ENCODE data around the gene ZNF366.

ZNF366 gene

GRCh38 chr5:72441862-72442540, 65.2 kb downstream of the ZNF366 start:
- TF ChIP-seq, protein P1, sequence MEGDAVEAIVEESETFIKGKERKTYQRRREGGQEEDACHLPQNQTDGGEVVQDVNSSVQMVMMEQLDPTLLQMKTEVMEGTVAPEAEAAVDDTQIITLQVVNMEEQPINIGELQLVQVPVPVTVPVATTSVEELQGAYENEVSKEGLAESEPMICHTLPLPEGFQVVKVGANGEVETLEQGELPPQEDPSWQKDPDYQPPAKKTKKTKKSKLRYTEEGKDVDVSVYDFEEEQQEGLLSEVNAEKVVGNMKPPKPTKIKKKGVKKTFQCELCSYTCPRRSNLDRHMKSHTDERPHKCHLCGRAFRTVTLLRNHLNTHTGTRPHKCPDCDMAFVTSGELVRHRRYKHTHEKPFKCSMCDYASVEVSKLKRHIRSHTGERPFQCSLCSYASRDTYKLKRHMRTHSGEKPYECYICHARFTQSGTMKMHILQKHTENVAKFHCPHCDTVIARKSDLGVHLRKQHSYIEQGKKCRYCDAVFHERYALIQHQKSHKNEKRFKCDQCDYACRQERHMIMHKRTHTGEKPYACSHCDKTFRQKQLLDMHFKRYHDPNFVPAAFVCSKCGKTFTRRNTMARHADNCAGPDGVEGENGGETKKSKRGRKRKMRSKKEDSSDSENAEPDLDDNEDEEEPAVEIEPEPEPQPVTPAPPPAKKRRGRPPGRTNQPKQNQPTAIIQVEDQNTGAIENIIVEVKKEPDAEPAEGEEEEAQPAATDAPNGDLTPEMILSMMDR (IDR thresholded peaks at IDR 0.05; ENCODE audit: extremely low read depth, missing control alignments): no peak
- DNase-seq (ENCODE audit: low spot score): no peak

DNA sequence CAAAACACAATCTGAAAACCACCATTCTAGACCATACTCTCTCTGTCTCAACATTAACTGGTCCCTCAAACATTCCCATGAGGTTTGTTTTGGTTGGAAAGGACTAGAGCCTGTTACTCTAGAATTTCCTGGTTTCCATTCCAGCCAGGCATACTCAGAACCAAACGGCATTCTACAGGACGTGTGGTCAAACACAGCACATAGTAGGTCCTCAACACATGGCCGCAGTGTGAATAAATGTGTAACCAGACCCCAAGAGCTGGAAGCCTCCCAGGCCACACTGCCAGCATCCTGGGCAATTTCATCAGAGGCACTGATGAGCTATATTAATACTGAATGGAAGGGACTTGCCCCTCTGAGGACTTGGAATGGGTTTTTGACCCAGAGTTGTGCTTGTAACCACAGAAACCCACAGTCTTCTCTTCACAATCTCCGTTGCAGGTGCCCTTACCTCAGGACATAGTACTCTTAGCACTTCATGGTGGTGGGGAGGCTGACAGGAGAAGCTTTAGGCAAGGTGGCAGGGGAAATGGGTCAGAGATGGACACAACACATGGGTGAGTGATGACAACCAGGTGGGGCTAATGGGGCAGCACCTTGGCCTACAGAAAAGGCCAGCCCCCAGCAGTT, 66.0 kb downstream of the ZNF366 start:
- TF ChIP-seq, protein P1 (IDR thresholded peaks at IDR 0.05; ENCODE audit: extremely low read depth, missing control alignments): no peak
- DNase-seq (ENCODE audit: low spot score): no peak

GRCh38 chr5:72440207-72440638, 67.0 kb downstream of the ZNF366 start:
- TF ChIP-seq, protein P1 (IDR thresholded peaks at IDR 0.05; ENCODE audit: extremely low read depth, missing control alignments): no peak
- peak; percentile 48 for DNase-seq (ENCODE audit: low spot score)

DNA sequence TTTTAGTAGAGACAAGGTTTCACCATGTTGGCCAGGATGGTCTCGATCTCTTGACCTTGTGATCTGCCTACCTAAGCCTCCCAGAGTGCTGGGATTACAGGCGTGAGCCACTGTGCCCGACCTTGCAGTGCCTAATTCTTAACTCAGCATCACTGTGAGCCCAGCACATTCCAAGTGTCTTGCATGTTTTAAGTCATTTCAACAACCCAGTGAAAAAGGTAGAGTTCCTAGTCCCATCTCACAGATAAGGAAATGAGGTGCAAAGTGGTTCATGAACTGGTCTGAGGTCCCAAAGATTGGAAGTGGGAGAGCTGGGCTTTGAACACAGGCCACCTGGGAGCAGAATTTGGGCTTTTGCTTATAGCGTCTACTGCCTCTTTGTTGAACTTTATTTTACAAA, 68.0 kb downstream of the ZNF366 start:
- TF ChIP-seq, protein P1 (IDR thresholded peaks at IDR 0.05; ENCODE audit: extremely low read depth, missing control alignments): no peak
- no peak for DNase-seq (ENCODE audit: low spot score)

DNA sequence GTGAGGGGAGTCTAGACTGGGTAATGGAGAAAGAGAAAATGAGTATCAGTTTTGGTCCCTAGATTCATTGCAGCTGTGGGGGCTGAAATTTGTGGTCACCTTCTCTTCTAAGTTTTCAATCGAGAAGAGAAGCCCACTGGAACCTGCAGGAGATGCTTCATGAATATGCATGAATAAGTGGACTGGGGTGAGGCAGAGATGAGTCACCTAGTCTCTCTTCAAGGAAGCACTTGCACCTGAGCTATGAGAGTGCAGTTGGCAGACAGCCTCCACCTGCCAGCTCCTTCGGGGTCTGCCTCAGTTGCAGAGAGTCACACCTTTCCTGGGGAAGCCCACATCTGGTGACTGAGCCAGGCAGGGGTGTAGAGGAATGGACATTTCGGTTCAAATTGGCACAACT, 69.1 kb downstream of the ZNF366 start:
- DNase-seq (ENCODE audit: low spot score): peak; percentile 42
- TF ChIP-seq, protein P1 (IDR thresholded peaks at IDR 0.05; ENCODE audit: extremely low read depth, missing control alignments): no peak

GRCh38 chr5:72436796-72437471, 70.3 kb downstream of the ZNF366 start:
- TF ChIP-seq, protein P1 (IDR thresholded peaks at IDR 0.05; ENCODE audit: extremely low read depth, missing control alignments): no peak
- no peak for DNase-seq (ENCODE audit: low spot score)
